Stimulated activated CD4-positive, alpha-beta T cell treated with anti-CD3 and anti-CD28 coated beads, TNF-alpha, amount 100 ng/mL, for 4 hours (primary cell): ENCODE data around the gene CSAD.

Experiments
- DNase-seq, 3 experiments: peaks; one replicate each; pipeline ENCODE4 v3.0.0-alpha.2; 2020; ENCODE audit warnings: low read depth in 3 of 3

Gene CSAD

GRCh38 chr12:53199700-53200099 is 19.0 kb upstream of the CSAD start:
- DNase-seq = no peak

- DNase-seq = no peak
Measured at GRCh38 chr12:53198486-53199110, 17.9 kb upstream of the CSAD start.

- DNase-seq = no peak
Measured at GRCh38 chr12:53197011-53197640, 16.4 kb upstream of the CSAD start.

GRCh38 chr12:53196486-53196885 is 15.8 kb upstream of the CSAD start:
- no peak for DNase-seq

GRCh38 chr12:53195516-53196420 is 15.0 kb upstream of the CSAD start:
- no peak for DNase-seq

GRCh38 chr12:53194973-53195372 is 14.2 kb upstream of the CSAD start:
- DNase-seq = no peak

- DNase-seq = no peak
Measured at GRCh38 chr12:53193985-53194716, 13.4 kb upstream of the CSAD start.

GRCh38 chr12:53193040-53193439 is 12.3 kb upstream of the CSAD start:
- DNase-seq = no peak

- no peak for DNase-seq
Measured at GRCh38 chr12:53192531-53193021, 11.9 kb upstream of the CSAD start.

- no peak for DNase-seq
Measured at GRCh38 chr12:53191885-53192530, 11.3 kb upstream of the CSAD start.

- DNase-seq = no peak
Measured at GRCh38 chr12:53191096-53191884, 10.6 kb upstream of the CSAD start.

- no peak for DNase-seq
Measured at GRCh38 chr12:53190108-53190729, 9.5 kb upstream of the CSAD start.

GRCh38 chr12:53187145-53187899 is 6.6 kb upstream of the CSAD start:
- no peak for DNase-seq

- DNase-seq = no peak
Measured at GRCh38 chr12:53186745-53187144, 6.0 kb upstream of the CSAD start.

GRCh38 chr12:53185582-53186153 is 4.9 kb upstream of the CSAD start:
- DNase-seq = no peak

GRCh38 chr12:53184828-53185227 is 4.1 kb upstream of the CSAD start:
- no peak for DNase-seq

- no peak for DNase-seq
Measured at GRCh38 chr12:53182903-53183302, 2.2 kb upstream of the CSAD start.

- DNase-seq = no peak
Measured at GRCh38 chr12:53181935-53182334, 1.2 kb upstream of the CSAD start.
